H9 (cell line): Measurements from ENCODE around the gene ZNF524. TPM values are rescaled to one million over a fixed set of nuclear protein-coding genes. Genes with fewer than 3 reads are reported as not detected.

Experiments used
- DNase-seq: peaks from one replicate; pipeline ENCODE4 v3.0.0-alpha.2; 2017
- H2AFZ ChIP-seq: one replicate; pipeline ENCODE4 v1.6.1; 2013; ENCODE audit warnings: mild to moderate bottlenecking, low read length, control low read depth, moderate library complexity
- H2AK5ac ChIP-seq: 2 replicates; pipeline ENCODE4 v1.6.1; 2013; ENCODE audit warnings: low read length, control low read depth, mixed read lengths; ENCODE audit not compliant: insufficient read length
- H2BK120ac ChIP-seq: one replicate; pipeline ENCODE4 v1.6.1; 2013; ENCODE audit warnings: low read depth, mild to moderate bottlenecking, low read length, control low read depth, inconsistent platforms; ENCODE audit not compliant: poor library complexity, severe bottlenecking
- H2BK12ac ChIP-seq: 2 replicates; pipeline ENCODE4 v1.6.1; 2013; ENCODE audit warnings: low read length, control low read depth, mixed read lengths, low read depth; ENCODE audit not compliant: insufficient read length
- H2BK15ac ChIP-seq: 2 replicates; pipeline ENCODE4 v1.6.1; 2013; ENCODE audit warnings: low read depth, low read length, control low read depth
- H2BK20ac ChIP-seq: one replicate; pipeline ENCODE4 v1.6.1; 2013; ENCODE audit warnings: low read depth, mild to moderate bottlenecking, low read length, control low read depth, inconsistent platforms; ENCODE audit not compliant: poor library complexity, severe bottlenecking
- H2BK5ac ChIP-seq: 2 replicates; pipeline ENCODE4 v1.6.1; 2013; ENCODE audit warnings: low read length, control low read depth, mixed read lengths; ENCODE audit not compliant: insufficient read length
- H3K14ac ChIP-seq: 2 replicates; pipeline ENCODE4 v1.6.1; 2013; ENCODE audit warnings: low read length, control low read depth; ENCODE audit not compliant: insufficient read depth
- H3K18ac ChIP-seq: 2 replicates; pipeline ENCODE4 v1.6.1; 2013; ENCODE audit warnings: low read depth, mild to moderate bottlenecking, mixed read lengths, low read length, control low read depth; ENCODE audit not compliant: insufficient read length
- H3K23ac ChIP-seq: 2 replicates; pipeline ENCODE4 v1.6.1; 2013; ENCODE audit warnings: low read length, control low read depth, mixed read lengths, low read depth; ENCODE audit not compliant: insufficient read length
- H3K23me2 ChIP-seq: 2 replicates; pipeline ENCODE4 v1.6.1; 2013; ENCODE audit warnings: low read depth, mild to moderate bottlenecking, mixed read lengths, low read length, control low read depth; ENCODE audit not compliant: insufficient read length, poor library complexity, severe bottlenecking
- H3K27ac ChIP-seq: 2 replicates; pipeline ENCODE4 v1.5.1; 2013; ENCODE audit warnings: low read length, control low read depth, mixed read lengths, low read depth; ENCODE audit not compliant: insufficient read length
- H3K27me3 ChIP-seq: 2 replicates; pipeline ENCODE4 v1.6.1; 2013; ENCODE audit warnings: low read length, control low read depth, inconsistent platforms; ENCODE audit not compliant: insufficient read depth
- H3K4ac ChIP-seq: 2 replicates; pipeline ENCODE4 v1.6.1; 2013; ENCODE audit warnings: low read depth, mild to moderate bottlenecking, control low read depth, inconsistent platforms, low read length, moderate library complexity
- H3K4me1 ChIP-seq: 2 replicates; pipeline ENCODE4 v1.6.1; 2013; ENCODE audit warnings: low read length, control low read depth, inconsistent platforms; ENCODE audit not compliant: insufficient read depth
- H3K4me2 ChIP-seq: 2 replicates; pipeline ENCODE4 v1.6.1; 2013; ENCODE audit warnings: low read length, control low read depth, mixed read lengths; ENCODE audit not compliant: insufficient read length, insufficient read depth
- H3K56ac ChIP-seq: 2 replicates; pipeline ENCODE4 v1.6.1; 2013; ENCODE audit warnings: low read depth, mild to moderate bottlenecking, mixed read lengths, low read length, control low read depth; ENCODE audit not compliant: insufficient read length
- H3K79me1 ChIP-seq: 2 replicates; pipeline ENCODE4 v1.6.1; 2013; ENCODE audit warnings: low read depth, mild to moderate bottlenecking, moderate library complexity, low read length, control low read depth, inconsistent platforms; ENCODE audit not compliant: insufficient read depth, poor library complexity, severe bottlenecking
- H3K79me2 ChIP-seq: 2 replicates; pipeline ENCODE4 v1.6.1; 2013; ENCODE audit warnings: low read length, control low read depth, inconsistent platforms; ENCODE audit not compliant: insufficient read depth
- H3K9ac ChIP-seq: 2 replicates; pipeline ENCODE4 v1.6.1; 2013; ENCODE audit warnings: low read length, control low read depth, mixed read lengths; ENCODE audit not compliant: insufficient read length; ENCODE audit errors: extremely low read depth
- H3K9me3 ChIP-seq: one replicate; pipeline ENCODE4 v1.6.1; 2013; ENCODE audit warnings: low read depth, low read length, inconsistent platforms; ENCODE audit not compliant: control insufficient read depth
- H3T11ph ChIP-seq: one replicate; pipeline ENCODE4 v1.6.1; 2013; ENCODE audit warnings: mild to moderate bottlenecking, low read length, control low read depth, inconsistent platforms
- H4K20me1 ChIP-seq: one replicate; pipeline ENCODE4 v1.6.1; 2013; ENCODE audit not compliant: control insufficient read depth, insufficient read length, insufficient read depth
- H4K5ac ChIP-seq: 2 replicates; pipeline ENCODE4 v1.6.1; 2013; ENCODE audit warnings: low read depth, mild to moderate bottlenecking, mixed read lengths, low read length, control low read depth; ENCODE audit not compliant: insufficient read length
- H4K8ac ChIP-seq: replicated peaks from 2 replicates; pipeline ENCODE4 v1.6.1; 2013; ENCODE audit warnings: low read length, control low read depth, mixed read lengths, low read depth; ENCODE audit not compliant: insufficient read length
- H4K91ac ChIP-seq: 2 replicates; pipeline ENCODE4 v1.6.1; 2013; ENCODE audit warnings: low read depth, mild to moderate bottlenecking, moderate library complexity, mixed read lengths, low read length, control low read depth; ENCODE audit not compliant: insufficient read length
- H3K27ac Mint-ChIP-seq, 3 experiments: 2 replicates in 2 of 3; 3 replicates in 1 of 3; pipeline ENCODE4 v1.8.0; 2020 to 2021; ENCODE audit warnings: mixed read lengths in 3 of 3, mild to moderate bottlenecking in 1 of 3, moderate library complexity in 1 of 3
- H3K27me3 Mint-ChIP-seq: 2 replicates; pipeline ENCODE4 v1.8.0; 2021; ENCODE audit warnings: low read depth, mild to moderate bottlenecking, moderate library complexity, mixed read lengths
- H3K36me3 Mint-ChIP-seq, 3 experiments: 2 replicates in 2 of 3; 3 replicates in 1 of 3; pipeline ENCODE4 v1.8.0; 2020 to 2021; ENCODE audit warnings: low read depth in 3 of 3, mixed read lengths in 3 of 3; ENCODE audit not compliant: insufficient read depth in 1 of 3
- H3K4me1 Mint-ChIP-seq, 2 experiments: 2 replicates each; pipeline ENCODE4 v1.8.0; 2020; ENCODE audit warnings: mixed read lengths in 2 of 2
- H3K4me3 Mint-ChIP-seq, 2 experiments: 2 replicates in 1 of 2; 3 replicates in 1 of 2; pipeline ENCODE4 v1.8.0; 2020 to 2021; ENCODE audit warnings: mild to moderate bottlenecking in 2 of 2, mixed read lengths in 2 of 2, moderate library complexity in 1 of 2
- H3K9me3 Mint-ChIP-seq, 2 experiments: 2 replicates in 1 of 2; 3 replicates in 1 of 2; pipeline ENCODE4 v1.8.0; 2020; ENCODE audit warnings: mild to moderate bottlenecking in 2 of 2, mixed read lengths in 2 of 2, moderate library complexity in 1 of 2
- CTCF ChIP-seq: fragments of 200-600 bp; sonication (generic); conservative IDR thresholded peaks from 3 replicates; pipeline ENCODE4 v1.8.0; 2021; ENCODE audit warnings: antibody characterized with exemption, mild to moderate bottlenecking
- WGBS: extraction: QIAGEN DNeasy Blood & Tissue Kit; methylation state at CpG from one replicate; pipeline ENCODE4 v1.1.7; 2013; ENCODE audit warnings: missing lambda C conversion rate, low lambda C conversion rate, mixed read lengths; ENCODE audit not compliant: insufficient read length; ENCODE audit errors: extremely low coverage; 5-methylcytosine and 5-hydroxymethylcytosine counted together
- total RNA-seq: library from RNA; stranded (reverse); gene quantifications from 2 replicates; pipeline ENCODE4 v1.2.1, GENCODE V29; 2021

ZNF524 gene
- total RNA-seq, 1 experiment from 2014 or later, result 3.0 TPM

GRCh38 chr19:55646889-55647731 is 47.0 kb downstream of the ZNF524 start:
- no peak overlapping the region for H3K4ac ChIP-seq
- no peak overlapping the region for H3K27ac ChIP-seq
- no peak overlapping the region for H3T11ph ChIP-seq
- peaks cover 19 to 34% of the 10 kb centered on the region in 2 experiments for H3K4me1 Mint-ChIP-seq
- no peak overlapping the region for H2BK5ac ChIP-seq
- peaks cover 1% of the 10 kb centered on the region; the same call in 1 of the 2 replicates for H3K27me3 Mint-ChIP-seq
- no peak overlapping the region for H4K5ac ChIP-seq
- H3K27ac Mint-ChIP-seq, result peak overlapping the region; percentile 85 to 97 (median 90); a peak in 6 of 7 replicates
- DNase-seq, result no peak
- H4K91ac ChIP-seq, result no peak overlapping the region
- H2AK5ac ChIP-seq, result no peak overlapping the region
- no peak overlapping the region for H4K8ac ChIP-seq
- H3K9me3 ChIP-seq, result no peaks in the 10 kb centered on the region
- no CpG with 5 or more reads among the region's 14 CpGs for WGBS
- no peak overlapping the region for H3K14ac ChIP-seq
- H2BK120ac ChIP-seq, result no peak overlapping the region
- no peak overlapping the region for H3K23ac ChIP-seq
- no peaks in the 10 kb centered on the region for H3K27me3 ChIP-seq
- peak overlapping the region; percentile 76 to 89 for H3K4me3 Mint-ChIP-seq
- H3K9me3 Mint-ChIP-seq, result peaks cover 0 to 4% of the 10 kb centered on the region in 2 experiments; a peak in 3 of 5 replicates
- no peak overlapping the region for H2AFZ ChIP-seq
- H3K18ac ChIP-seq, result no peak overlapping the region
- H3K79me1 ChIP-seq, result peaks cover 3% of the 10 kb centered on the region
- no peak overlapping the region; the same call in 1 of the 2 replicates for H2BK15ac ChIP-seq
- no peak for TF ChIP-seq CTCF
- H3K4me2 ChIP-seq, result peak overlapping the region; percentile 91
- H3K4me1 ChIP-seq, result no peaks in the 10 kb centered on the region
- H2BK20ac ChIP-seq, result no peak overlapping the region
- H3K9ac ChIP-seq, result peak overlapping the region; percentile 43
- no peak overlapping the region for H3K56ac ChIP-seq
- peaks cover 7% of the 10 kb centered on the region; the same call in 1 of the 2 replicates for H3K79me2 ChIP-seq
- peaks cover 31% of the 10 kb centered on the region for H3K23me2 ChIP-seq
- no peak overlapping the region for H2BK12ac ChIP-seq
- H3K36me3 Mint-ChIP-seq, result peaks cover 21 to 53% (median 43%) of the 10 kb centered on the region in 3 experiments
- peaks cover 1% of the 10 kb centered on the region for H4K20me1 ChIP-seq
